Brain microvascular endothelial cell (primary cell): ENCODE results near the gene DPT.

ENCODE experiments used
- DNase-seq: peaks from one replicate; pipeline ENCODE4 v3.0.0-alpha.2; 2020
- H3K27ac ChIP-seq: fragments of 250-450 bp; sonication (Bioruptor Pico); 2 replicates; pipeline ENCODE4 v1.5.1; 2020; ENCODE audit warnings: mild to moderate bottlenecking, moderate library complexity
- H3K27me3 ChIP-seq: fragments of 250-450 bp; sonication (Bioruptor Pico); replicated peaks from 2 replicates; pipeline ENCODE4 v1.5.1; 2020; ENCODE audit warnings: mild to moderate bottlenecking
- H3K36me3 ChIP-seq: fragments of 250-450 bp; sonication (Bioruptor Pico); replicated peaks from 2 replicates; pipeline ENCODE4 v1.5.1; 2020; ENCODE audit warnings: mild to moderate bottlenecking
- H3K4me3 ChIP-seq: 2 replicates; pipeline ENCODE4 v1.5.1; 2011; ENCODE audit warnings: low read depth, mild to moderate bottlenecking, control low read depth, low read length, moderate library complexity
- CTCF ChIP-seq: IDR thresholded peaks from 2 replicates; pipeline ENCODE4 v1.5.1; 2011; ENCODE audit warnings: low read depth, mild to moderate bottlenecking, moderate library complexity, low read length, control low read depth, inconsistent platforms; ENCODE audit errors: missing control alignments
- in situ Hi-C: cut with HindIII; loops from 2 replicates; pipeline ENCODE4 v1.10.0; 2017; ENCODE audit warnings: low sequenced_read_pairs, low pct_ligation_motif_present

Gene DPT

GRCh38 chr1:168676029-168676812, 52.8 kb downstream of the DPT start:
- in situ Hi-C loops: no loop called here
- H3K4me3 ChIP-seq: no peak overlapping the region
- no peaks in the 10 kb centered on the region for H3K27me3 ChIP-seq
- DNase-seq: no peak
- no peaks in the 10 kb centered on the region for H3K36me3 ChIP-seq
- TF ChIP-seq CTCF: no peak
- H3K27ac ChIP-seq: no peak overlapping the region

- Histone ChIP-seq H3K27me3 (no peaks in the 10 kb centered on the region), H3K36me3 (no peaks in the 10 kb centered on the region), H3K27ac (no peak overlapping the region), H3K4me3 (no peak overlapping the region)
- DNase-seq: no peak
- no peak for TF ChIP-seq CTCF
- in situ Hi-C loops: no loop called here
These were observed 54.9 kb downstream of the DPT start for GRCh38 chr1:168673974-168674683.

- H3K36me3 ChIP-seq: no peaks in the 10 kb centered on the region
- H3K4me3 ChIP-seq: no peak overlapping the region
- no peak for DNase-seq
- TF ChIP-seq CTCF: no peak
- no peak overlapping the region for H3K27ac ChIP-seq
- in situ Hi-C loops: no loop called here
- H3K27me3 ChIP-seq: no peaks in the 10 kb centered on the region
These were observed 56.7 kb downstream of the DPT start for GRCh38 chr1:168672278-168672677.

GRCh38 chr1:168671782-168672181, 57.2 kb downstream of the DPT start:
- Histone ChIP-seq H3K4me3 (no peak overlapping the region), H3K27me3 (no peaks in the 10 kb centered on the region), H3K27ac (no peak overlapping the region), H3K36me3 (no peaks in the 10 kb centered on the region)
- no peak for TF ChIP-seq CTCF
- DNase-seq: no peak
- in situ Hi-C loops: no loop called here

- no peak for DNase-seq
- in situ Hi-C loops: no loop called here
- no peaks in the 10 kb centered on the region for H3K36me3 ChIP-seq
- no peaks in the 10 kb centered on the region for H3K27me3 ChIP-seq
- TF ChIP-seq CTCF: no peak
- no peak overlapping the region for H3K4me3 ChIP-seq
- no peak overlapping the region for H3K27ac ChIP-seq
These were observed 63.0 kb downstream of the DPT start for GRCh38 chr1:168665975-168666374.
